Mesenchymal stem cell (in vitro differentiated cells and primary cell): ENCODE measurements around the gene CCDC6.

Experiments
- DNase-seq: peaks from one replicate; pipeline ENCODE4 v3.0.0-alpha.2; 2013
- H2AFZ ChIP-seq: one replicate; pipeline ENCODE4 v1.6.1; 2013; ENCODE audit warnings: low read depth, mild to moderate bottlenecking, control low read depth, inconsistent platforms, low read length, moderate library complexity
- H2AK5ac ChIP-seq: 2 replicates; pipeline ENCODE4 v1.6.1; 2013; ENCODE audit warnings: low read length, moderate library complexity, mild to moderate bottlenecking, inconsistent platforms; ENCODE audit not compliant: severe bottlenecking
- H2BK120ac ChIP-seq: one replicate; pipeline ENCODE4 v1.6.1; 2013; ENCODE audit warnings: low read depth, mild to moderate bottlenecking, inconsistent platforms, low read length, moderate library complexity
- H2BK12ac ChIP-seq, 2 experiments: one replicate each; pipeline ENCODE4 v1.6.1; 2013; ENCODE audit warnings: inconsistent platforms in 2 of 2, low read length in 2 of 2, mild to moderate bottlenecking in 2 of 2, moderate library complexity in 2 of 2, control low read depth in 1 of 2
- H2BK15ac ChIP-seq: one replicate; pipeline ENCODE4 v1.6.1; 2013; ENCODE audit warnings: mild to moderate bottlenecking, low read depth, inconsistent platforms; ENCODE audit not compliant: poor library complexity, severe bottlenecking
- H2BK5ac ChIP-seq: 2 replicates; pipeline ENCODE4 v1.6.1; 2013; ENCODE audit warnings: low read depth, mild to moderate bottlenecking, low read length, control low read depth, inconsistent platforms; ENCODE audit not compliant: poor library complexity, severe bottlenecking
- H3K14ac ChIP-seq, 2 experiments: one replicate each; pipeline ENCODE4 v1.6.1; 2013; ENCODE audit warnings: inconsistent platforms in 2 of 2, low read length in 2 of 2, control low read depth in 1 of 2, mild to moderate bottlenecking in 1 of 2, moderate library complexity in 1 of 2
- H3K18ac ChIP-seq, 2 experiments: one replicate each; pipeline ENCODE4 v1.6.1; 2013; ENCODE audit warnings: inconsistent platforms in 2 of 2, low read length in 2 of 2, control low read depth in 1 of 2, low read depth in 1 of 2, mild to moderate bottlenecking in 1 of 2
- H3K23ac ChIP-seq, 2 experiments: one replicate each; pipeline ENCODE4 v1.6.1; 2013; ENCODE audit warnings: inconsistent platforms in 2 of 2, low read length in 2 of 2, mild to moderate bottlenecking in 2 of 2, moderate library complexity in 2 of 2, control low read depth in 1 of 2
- H3K27ac ChIP-seq: 2 replicates; pipeline ENCODE4 v1.5.1; 2013; ENCODE audit warnings: mild to moderate bottlenecking, moderate library complexity, low read length, control low read depth, inconsistent platforms; ENCODE audit not compliant: poor library complexity, severe bottlenecking
- H3K27me3 ChIP-seq, 2 experiments: 2 replicates each; pipeline versions ENCODE4 v1.6.1 to v1.7.0; 2013; ENCODE audit warnings: low read length in 2 of 2, mild to moderate bottlenecking in 2 of 2, moderate library complexity in 2 of 2, control low read depth in 1 of 2, inconsistent platforms in 1 of 2; ENCODE audit not compliant: control insufficient read depth in 1 of 2, insufficient read depth in 1 of 2
- H3K36me3 ChIP-seq, 2 experiments: 2 replicates each; pipeline versions ENCODE4 v1.6.1 to v1.7.0; 2013; ENCODE audit warnings: low read length in 2 of 2, control low read depth in 1 of 2, inconsistent platforms in 1 of 2, low read depth in 1 of 2, mild to moderate bottlenecking in 1 of 2; ENCODE audit not compliant: insufficient read depth in 2 of 2, control insufficient read depth in 1 of 2
- H3K4ac ChIP-seq, 2 experiments: one replicate each; pipeline ENCODE4 v1.6.1; 2013; ENCODE audit warnings: inconsistent platforms in 2 of 2, low read length in 2 of 2, mild to moderate bottlenecking in 2 of 2, moderate library complexity in 2 of 2, control low read depth in 1 of 2, low read depth in 1 of 2
- H3K4me1 ChIP-seq: 2 replicates; pipeline ENCODE4 v1.6.1; 2013; ENCODE audit warnings: low read depth, low read length, control low read depth; ENCODE audit not compliant: control insufficient read depth, insufficient read depth
- H3K4me2 ChIP-seq: 2 replicates; pipeline ENCODE4 v1.6.1; 2013; ENCODE audit warnings: low read length, mild to moderate bottlenecking, inconsistent platforms; ENCODE audit not compliant: poor library complexity, severe bottlenecking
- H3K4me3 ChIP-seq, 2 experiments: 2 replicates each; pipeline versions ENCODE4 v1.5.1 to v1.7.0; 2013; ENCODE audit warnings: low read length in 2 of 2, mild to moderate bottlenecking in 2 of 2, control low read depth in 1 of 2, low read depth in 1 of 2; ENCODE audit not compliant: insufficient read depth in 1 of 2
- H3K79me1 ChIP-seq: replicated peaks from 2 replicates; pipeline ENCODE4 v1.6.1; 2013; ENCODE audit warnings: mild to moderate bottlenecking, control low read depth, low read length, inconsistent platforms; ENCODE audit not compliant: poor library complexity, severe bottlenecking
- H3K9ac ChIP-seq: 2 replicates; pipeline ENCODE4 v1.7.0; 2013; ENCODE audit warnings: mild to moderate bottlenecking, low read length, moderate library complexity
- H3K9me3 ChIP-seq: 2 replicates; pipeline ENCODE4 v1.7.0; 2013; ENCODE audit warnings: mild to moderate bottlenecking, low read length; ENCODE audit not compliant: control insufficient read depth
- H4K8ac ChIP-seq: one replicate; pipeline ENCODE4 v1.6.1; 2013; ENCODE audit warnings: inconsistent platforms, mild to moderate bottlenecking, low read length, moderate library complexity
- H4K91ac ChIP-seq: one replicate; pipeline ENCODE4 v1.6.1; 2013; ENCODE audit warnings: mild to moderate bottlenecking, low read length, inconsistent platforms
- WGBS: methylation state at CpG from one replicate; pipeline ENCODE4 v1.1.7; 2013; ENCODE audit warnings: mixed read lengths; 5-methylcytosine and 5-hydroxymethylcytosine counted together

Gene CCDC6

DNA sequence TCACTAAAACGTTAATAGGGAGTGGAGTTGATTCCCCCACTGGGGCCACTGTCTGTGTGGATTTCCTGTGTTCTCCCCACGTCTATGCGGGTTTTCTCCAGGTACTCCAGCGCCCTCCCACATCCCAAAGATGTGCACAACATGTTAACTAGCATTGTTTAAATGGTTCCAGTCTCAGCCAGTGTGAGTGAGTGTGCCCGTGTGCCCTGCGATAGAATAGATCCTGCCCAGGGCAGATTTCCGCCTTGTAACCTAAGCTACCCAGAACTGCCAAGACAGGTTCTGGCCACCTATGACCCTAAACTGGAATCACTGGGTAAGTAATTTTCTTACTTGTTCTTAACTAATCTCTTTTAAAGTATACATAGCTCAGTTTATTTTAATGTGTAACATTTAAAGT is 58.5 kb downstream of the CCDC6 start:
- Histone ChIP-seq H2BK12ac (no peak overlapping the region), H3K4me2 (no peak overlapping the region), H3K4me1 (peaks cover 7% of the 10 kb centered on the region), H2BK15ac (no peak overlapping the region), H3K18ac (no peak overlapping the region), H3K4me3 (no peak overlapping the region), H2BK120ac (no peak overlapping the region), H3K9ac (no peak overlapping the region), H3K4ac (no peak overlapping the region), H3K27ac (no peak overlapping the region), H2AK5ac (no peak overlapping the region), H3K14ac (no peak overlapping the region), H3K9me3 (no peaks in the 10 kb centered on the region), H3K23ac (no peak overlapping the region), H4K91ac (no peak overlapping the region), H3K79me1 (peaks cover 14% of the 10 kb centered on the region), H2BK5ac (no peak overlapping the region), H2AFZ (no peak overlapping the region), H3K27me3 (no peaks in the 10 kb centered on the region), H4K8ac (no peak overlapping the region), H3K36me3 (peaks cover 3 to 76% of the 10 kb centered on the region in 2 experiments)
- WGBS = 91% methylated on average over 7 of the region's 7 CpGs
- DNase-seq = no peak

DNA sequence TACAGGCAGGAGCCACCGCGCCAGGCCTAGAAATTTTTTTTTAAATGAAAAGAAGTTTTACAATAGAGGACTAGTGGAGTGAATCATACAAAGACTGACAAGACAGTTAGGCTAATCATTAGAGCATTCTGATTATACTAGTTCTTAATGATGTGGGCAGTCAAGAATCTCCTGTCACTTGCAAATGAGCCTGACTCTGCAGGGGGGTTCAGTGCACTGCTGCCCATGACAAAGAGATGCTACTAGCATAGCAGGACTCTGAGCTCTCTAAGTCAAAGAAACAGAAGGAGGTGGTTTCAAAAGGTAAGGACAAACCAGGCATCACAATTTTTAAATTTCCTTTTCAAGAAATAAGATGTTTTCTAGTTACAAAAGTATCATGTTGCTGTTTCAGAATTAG is 59.0 kb downstream of the CCDC6 start:
- H3K36me3 ChIP-seq = peaks cover 3 to 76% of the 10 kb centered on the region in 2 experiments
- 89% methylated on average over 2 of the region's 2 CpGs for WGBS
- no peak for DNase-seq
- H3K14ac ChIP-seq = no peak overlapping the region
- H3K4me1 ChIP-seq = peaks cover 7% of the 10 kb centered on the region
- H3K79me1 ChIP-seq = peaks cover 14% of the 10 kb centered on the region
- H2BK120ac ChIP-seq = no peak overlapping the region
- H3K27me3 ChIP-seq = no peaks in the 10 kb centered on the region
- H2AFZ ChIP-seq = no peak overlapping the region
- H2BK12ac ChIP-seq = no peak overlapping the region
- H2BK5ac ChIP-seq = no peak overlapping the region
- H3K9ac ChIP-seq = no peak overlapping the region
- no peak overlapping the region for H3K4me3 ChIP-seq
- no peak overlapping the region for H3K18ac ChIP-seq
- H4K91ac ChIP-seq = no peak overlapping the region
- no peak overlapping the region for H3K27ac ChIP-seq
- no peaks in the 10 kb centered on the region for H3K9me3 ChIP-seq
- no peak overlapping the region for H3K4ac ChIP-seq
- H2BK15ac ChIP-seq = no peak overlapping the region
- H3K23ac ChIP-seq = no peak overlapping the region
- H2AK5ac ChIP-seq = no peak overlapping the region
- no peak overlapping the region for H4K8ac ChIP-seq
- H3K4me2 ChIP-seq = no peak overlapping the region

DNA sequence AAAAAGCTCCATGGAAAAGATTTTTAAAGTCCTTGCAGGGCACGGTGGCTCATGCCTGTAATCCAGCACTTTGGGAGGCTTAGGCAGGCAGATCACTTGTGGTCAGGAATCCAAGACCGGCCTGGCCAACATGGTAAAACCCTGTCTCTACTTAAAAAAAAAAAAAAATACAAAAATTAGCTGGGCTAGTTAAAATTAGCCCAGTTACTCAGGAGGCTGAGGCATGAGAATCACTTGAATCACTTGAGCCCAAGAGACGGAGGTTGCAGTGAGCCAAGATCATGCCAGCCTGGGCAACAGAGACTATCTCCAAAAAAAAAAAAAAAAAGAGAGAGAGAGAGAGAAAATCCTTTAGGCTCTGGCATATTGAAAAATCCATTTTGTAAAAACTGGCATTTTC is 61.9 kb downstream of the CCDC6 start:
- Histone ChIP-seq H2BK5ac (no peak overlapping the region), H3K36me3 (peaks cover 3 to 58% of the 10 kb centered on the region in 2 experiments), H2BK12ac (no peak overlapping the region), H3K4me2 (no peak overlapping the region), H3K9me3 (no peaks in the 10 kb centered on the region), H2AK5ac (no peak overlapping the region), H2BK15ac (no peak overlapping the region), H3K14ac (no peak overlapping the region), H3K4ac (no peak overlapping the region), H3K23ac (no peak overlapping the region), H3K4me3 (no peak overlapping the region), H4K91ac (no peak overlapping the region), H3K79me1 (peaks cover 16% of the 10 kb centered on the region), H2BK120ac (no peak overlapping the region), H3K27me3 (no peaks in the 10 kb centered on the region), H3K9ac (no peak overlapping the region), H3K27ac (peak overlapping the region; percentile 26), H4K8ac (no peak overlapping the region), H3K4me1 (peaks cover 7% of the 10 kb centered on the region), H3K18ac (no peak overlapping the region), H2AFZ (no peak overlapping the region)
- no peak for DNase-seq
- 88% methylated on average over 3 of the region's 3 CpGs for WGBS

DNA sequence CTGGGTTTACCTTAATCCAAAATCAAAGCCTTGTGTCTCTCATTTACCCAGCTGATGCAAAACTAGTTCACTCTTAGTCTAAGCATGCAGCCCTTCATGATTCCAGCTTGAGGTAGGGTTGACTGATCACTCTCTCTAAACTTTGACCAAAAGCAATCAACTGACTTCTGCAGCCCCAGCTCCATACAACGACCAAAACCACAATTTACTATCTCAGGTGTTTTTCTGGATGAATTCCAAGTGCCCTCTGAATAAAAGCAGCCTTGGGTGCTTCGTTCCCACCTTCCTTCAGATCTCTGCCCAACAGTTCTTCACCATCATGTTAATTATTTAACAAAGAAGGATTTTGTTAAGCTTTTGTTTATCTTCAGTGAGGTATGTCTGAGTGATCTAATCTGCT is 62.6 kb downstream of the CCDC6 start:
- Histone ChIP-seq H3K27me3 (no peaks in the 10 kb centered on the region), H3K36me3 (peaks cover 3 to 51% of the 10 kb centered on the region in 2 experiments), H2BK12ac (no peak overlapping the region), H3K4ac (no peak overlapping the region), H2BK15ac (no peak overlapping the region), H3K4me1 (peaks cover 7% of the 10 kb centered on the region), H3K14ac (no peak overlapping the region), H3K23ac (no peak overlapping the region), H3K4me2 (peak overlapping the region; percentile 29), H2BK5ac (no peak overlapping the region), H2AK5ac (no peak overlapping the region), H2AFZ (no peak overlapping the region), H3K18ac (no peak overlapping the region), H3K9me3 (no peaks in the 10 kb centered on the region), H4K91ac (no peak overlapping the region), H2BK120ac (no peak overlapping the region), H3K27ac (peak overlapping the region; percentile 53), H3K9ac (no peak overlapping the region), H3K79me1 (peaks cover 13% of the 10 kb centered on the region), H4K8ac (no peak overlapping the region), H3K4me3 (no peak overlapping the region)
- no peak for DNase-seq
- 80% methylated on average over 2 of the region's 2 CpGs for WGBS
